Left ventricle myocardium inferior (tissue), 1 donor: ENCODE measurements around the gene ANKS6. TPM values are rescaled to one million over a fixed set of nuclear protein-coding genes. Genes with fewer than 3 reads are reported as not detected.

ENCODE experiments used
- DNase-seq: peaks from one replicate; pipeline ENCODE4 v3.0.0-alpha.2; 2020
- H3K27ac ChIP-seq: fragments of 200-600 bp; replicated peaks from 2 replicates; pipeline ENCODE4 v1.8.0; 2021
- H3K27me3 ChIP-seq: fragments of 200-600 bp; 2 replicates; pipeline ENCODE4 v1.8.0; 2021; ENCODE audit warnings: low read depth
- H3K36me3 ChIP-seq: fragments of 200-600 bp; 2 replicates; pipeline ENCODE4 v1.8.0; 2021
- H3K4me1 ChIP-seq: fragments of 200-600 bp; 2 replicates; pipeline ENCODE4 v1.8.0; 2021
- H3K4me3 ChIP-seq: fragments of 200-600 bp; 2 replicates; pipeline ENCODE4 v1.8.0; 2021; ENCODE audit warnings: mild to moderate bottlenecking, moderate library complexity
- H3K9me3 ChIP-seq: fragments of 200-600 bp; replicated peaks from 2 replicates; pipeline ENCODE4 v1.8.0; 2021
- intact Hi-C: fragments of 100-400 bp; cut with micrococcal nuclease; formaldehyde crosslinking; loops from one replicate; pipeline ENCODE4 v1.11.0; 2022
- total RNA-seq: library from RNA; stranded (reverse); fragmentation: NEBNext Ultra II Directional; extraction: Animal tissue kit (Norgen Biotek cat#: 25700); gene quantifications from one replicate; pipeline ENCODE4 v1.2.1, GENCODE V29; 2021
- TF ChIP-seq, protein P1 (sequence below): fragments of 200-600 bp; IDR thresholded peaks from 2 replicates; pipeline ENCODE4 v1.8.0; 2021; ENCODE audit warnings: antibody characterized with exemption, mild to moderate bottlenecking, borderline replicate concordance
- donor health status: DM: no; HTN: yes; CAD: no; lungs with severe emphysema.

The ANKS6 gene
- total RNA-seq, 1 donor from 2014 or later, result 4.8 TPM

DNA sequence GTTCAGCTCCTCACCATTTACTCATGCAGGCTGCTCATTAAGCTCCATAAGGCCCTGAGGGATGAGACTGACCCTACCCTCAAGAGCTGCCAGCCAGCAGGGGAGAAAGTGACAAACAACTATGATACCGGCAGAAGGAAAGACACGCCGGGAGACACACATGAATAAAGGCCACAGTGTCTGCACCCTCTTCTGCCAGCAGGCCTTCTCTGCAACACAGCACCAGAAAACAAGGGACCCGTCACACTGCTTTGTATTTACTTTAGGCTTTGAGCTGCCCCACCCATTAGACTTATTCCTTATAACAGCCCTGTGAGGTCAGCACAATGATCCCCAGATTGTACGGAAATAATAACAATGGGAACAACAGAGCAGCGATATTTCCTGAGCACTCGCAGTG, 94.8 kb downstream of the ANKS6 start:
- intact Hi-C loops, result no loop called here
- Histone ChIP-seq H3K27me3 (peaks cover 99% of the 10 kb centered on the region), H3K27ac (no peak overlapping the region), H3K36me3 (no peaks in the 10 kb centered on the region), H3K4me1 (peaks cover 3% of the 10 kb centered on the region), H3K4me3 (no peak overlapping the region), H3K9me3 (peaks cover 9% of the 10 kb centered on the region)
- no peak for DNase-seq
- TF ChIP-seq, protein P1, sequence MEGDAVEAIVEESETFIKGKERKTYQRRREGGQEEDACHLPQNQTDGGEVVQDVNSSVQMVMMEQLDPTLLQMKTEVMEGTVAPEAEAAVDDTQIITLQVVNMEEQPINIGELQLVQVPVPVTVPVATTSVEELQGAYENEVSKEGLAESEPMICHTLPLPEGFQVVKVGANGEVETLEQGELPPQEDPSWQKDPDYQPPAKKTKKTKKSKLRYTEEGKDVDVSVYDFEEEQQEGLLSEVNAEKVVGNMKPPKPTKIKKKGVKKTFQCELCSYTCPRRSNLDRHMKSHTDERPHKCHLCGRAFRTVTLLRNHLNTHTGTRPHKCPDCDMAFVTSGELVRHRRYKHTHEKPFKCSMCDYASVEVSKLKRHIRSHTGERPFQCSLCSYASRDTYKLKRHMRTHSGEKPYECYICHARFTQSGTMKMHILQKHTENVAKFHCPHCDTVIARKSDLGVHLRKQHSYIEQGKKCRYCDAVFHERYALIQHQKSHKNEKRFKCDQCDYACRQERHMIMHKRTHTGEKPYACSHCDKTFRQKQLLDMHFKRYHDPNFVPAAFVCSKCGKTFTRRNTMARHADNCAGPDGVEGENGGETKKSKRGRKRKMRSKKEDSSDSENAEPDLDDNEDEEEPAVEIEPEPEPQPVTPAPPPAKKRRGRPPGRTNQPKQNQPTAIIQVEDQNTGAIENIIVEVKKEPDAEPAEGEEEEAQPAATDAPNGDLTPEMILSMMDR, result no peak

DNA sequence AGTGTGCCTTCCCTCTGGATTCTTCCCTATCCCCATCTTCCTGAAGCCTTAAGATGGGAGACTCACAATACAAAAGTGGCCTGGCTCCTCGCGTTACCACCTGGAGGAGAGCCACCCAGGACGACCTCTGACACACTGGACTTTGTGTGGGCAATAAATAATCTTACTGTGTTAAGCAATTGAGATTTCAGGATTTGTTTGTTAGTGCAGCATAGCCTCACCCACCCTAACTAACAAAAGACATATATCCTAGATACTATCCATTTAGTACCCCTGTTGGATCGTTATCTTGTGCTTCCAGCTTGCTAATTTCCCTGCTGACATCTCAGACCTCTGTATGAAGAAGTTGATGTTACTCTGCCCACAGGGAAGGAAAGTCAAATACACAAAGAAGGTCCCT, 95.6 kb downstream of the ANKS6 start:
- Histone ChIP-seq H3K27ac (no peak overlapping the region), H3K36me3 (no peaks in the 10 kb centered on the region), H3K27me3 (peaks cover 99% of the 10 kb centered on the region), H3K4me3 (no peak overlapping the region), H3K4me1 (no peaks in the 10 kb centered on the region), H3K9me3 (peaks cover 9% of the 10 kb centered on the region)
- DNase-seq, result no peak
- TF ChIP-seq, protein P1, result no peak
- intact Hi-C loops, result no loop called here

DNA sequence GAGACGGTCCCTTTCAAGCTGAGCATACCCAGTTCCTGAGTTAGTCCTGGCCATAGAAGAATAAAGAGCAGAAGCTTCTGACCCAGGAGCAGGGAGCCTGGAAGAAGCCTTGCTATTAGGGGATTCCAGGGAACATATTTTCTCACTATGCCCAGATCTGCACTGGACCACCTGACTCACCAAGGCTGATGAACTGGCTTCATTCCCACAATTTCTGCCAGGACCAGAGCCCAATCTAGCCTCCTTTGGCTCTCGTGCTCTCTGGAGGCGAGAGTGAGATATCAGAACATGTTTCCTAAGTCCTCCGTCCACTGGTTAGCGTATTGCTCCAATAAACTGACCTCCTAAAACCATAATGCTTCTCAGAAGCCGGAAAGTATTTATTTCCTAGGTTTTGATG, 97.5 kb downstream of the ANKS6 start:
- peaks cover 95% of the 10 kb centered on the region for H3K27me3 ChIP-seq
- H3K9me3 ChIP-seq, result peaks cover 9% of the 10 kb centered on the region
- no peaks in the 10 kb centered on the region for H3K36me3 ChIP-seq
- intact Hi-C loops, result no loop called here
- TF ChIP-seq, protein P1, result no peak
- H3K4me3 ChIP-seq, result no peak overlapping the region
- no peaks in the 10 kb centered on the region for H3K4me1 ChIP-seq
- no peak for DNase-seq
- H3K27ac ChIP-seq, result no peak overlapping the region

DNA sequence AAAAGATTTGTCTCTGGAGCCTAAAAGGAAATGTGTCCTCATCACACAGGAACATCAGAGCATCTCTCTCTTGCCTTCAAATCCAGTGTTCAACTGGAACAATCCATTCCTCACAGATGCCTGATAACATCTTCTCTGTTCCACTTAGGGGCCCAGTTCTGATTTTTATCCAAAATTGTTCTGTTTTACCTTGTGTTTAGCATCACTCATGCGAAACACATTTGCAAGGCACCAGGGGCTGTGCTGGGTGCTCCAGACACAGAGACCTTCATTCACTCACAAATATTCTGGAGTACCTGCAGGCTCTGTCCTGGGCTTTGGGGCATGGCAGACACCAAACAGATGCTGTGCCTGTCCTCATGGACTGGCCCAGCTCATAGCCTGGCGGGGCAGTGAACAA, 101.4 kb downstream of the ANKS6 start:
- Histone ChIP-seq H3K9me3 (no peaks in the 10 kb centered on the region), H3K27me3 (peaks cover 69% of the 10 kb centered on the region), H3K36me3 (no peaks in the 10 kb centered on the region), H3K4me3 (no peak overlapping the region), H3K27ac (no peak overlapping the region), H3K4me1 (no peaks in the 10 kb centered on the region)
- DNase-seq, result no peak
- intact Hi-C loops, result no loop called here
- TF ChIP-seq, protein P1, result no peak

DNA sequence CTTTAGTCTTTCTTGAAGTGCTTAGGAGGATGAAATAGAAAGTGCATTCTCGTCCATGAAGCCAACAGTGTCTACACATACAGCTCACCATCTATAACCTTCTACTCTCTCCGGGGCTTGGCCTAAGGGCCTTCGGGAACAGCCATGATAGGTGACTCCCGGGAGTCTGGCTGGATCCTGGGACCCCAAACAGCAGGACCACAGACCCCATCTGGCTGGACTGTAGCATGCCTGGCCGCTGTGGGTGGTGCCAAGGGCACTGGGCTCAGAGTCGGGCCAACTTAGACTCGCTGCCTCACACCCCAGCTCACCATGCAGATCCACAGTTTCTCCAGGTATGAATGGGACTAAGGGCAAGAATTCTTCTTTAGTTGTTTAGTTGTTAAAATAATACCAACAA, 104.0 kb downstream of the ANKS6 start:
- peaks cover 44% of the 10 kb centered on the region for H3K27me3 ChIP-seq
- DNase-seq, result no peak
- no peak overlapping the region for H3K4me3 ChIP-seq
- H3K27ac ChIP-seq, result no peak overlapping the region
- intact Hi-C loops, result no loop called here
- H3K9me3 ChIP-seq, result no peaks in the 10 kb centered on the region
- H3K4me1 ChIP-seq, result no peaks in the 10 kb centered on the region
- TF ChIP-seq, protein P1, result no peak
- H3K36me3 ChIP-seq, result no peaks in the 10 kb centered on the region

DNA sequence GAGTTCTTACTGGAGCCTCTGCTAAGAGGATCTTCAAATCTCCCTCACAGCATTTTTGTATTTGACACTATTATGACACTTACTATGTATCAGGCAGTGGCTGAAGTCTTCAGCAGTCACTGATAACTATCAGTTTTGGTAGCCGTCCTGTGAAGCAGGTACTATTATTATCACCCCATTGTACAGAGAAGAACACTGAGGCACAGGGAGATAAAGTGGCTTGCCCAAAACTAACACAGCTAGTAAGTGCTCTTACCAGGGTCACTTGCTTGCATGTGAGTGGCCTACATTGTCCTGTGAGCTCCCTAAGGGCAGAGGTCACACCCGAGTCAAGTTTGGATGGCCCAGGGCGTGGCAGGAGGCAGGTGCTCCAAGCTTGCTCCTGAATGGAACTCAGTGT, 104.5 kb downstream of the ANKS6 start:
- Histone ChIP-seq H3K9me3 (no peaks in the 10 kb centered on the region), H3K4me1 (no peaks in the 10 kb centered on the region), H3K4me3 (no peak overlapping the region), H3K27me3 (peaks cover 39% of the 10 kb centered on the region), H3K27ac (no peak overlapping the region), H3K36me3 (no peaks in the 10 kb centered on the region)
- intact Hi-C loops, result no loop called here
- DNase-seq, result no peak
- TF ChIP-seq, protein P1, result no peak
